Ovary (tissue), 9 donors: ENCODE data around the gene CLNK. TPM values are rescaled to one million over a fixed set of nuclear protein-coding genes. Genes with fewer than 3 reads are reported as not detected.

Experiments
- DNase-seq, 5 donors: peaks; one replicate each; pipeline ENCODE4 v3.0.0-alpha.2; 2019 to 2020
- H3K27ac ChIP-seq, 2 donors: fragments of 200-600 bp; one replicate each; pipeline versions ENCODE4 v1.5.1 to v1.8.0; 2019 to 2022
- H3K27me3 ChIP-seq: fragments of 200-600 bp; one replicate; pipeline ENCODE4 v1.8.0; 2022
- H3K36me3 ChIP-seq: fragments of 200-600 bp; sonication (generic); one replicate; pipeline ENCODE4 v1.5.1; 2019
- H3K4me1 ChIP-seq: one replicate; pipeline ENCODE4 v1.8.1; 2013; ENCODE audit warnings: mild to moderate bottlenecking, moderate library complexity; ENCODE audit not compliant: insufficient read depth
- H3K4me3 ChIP-seq: fragments of 200-600 bp; sonication (generic); one replicate; pipeline ENCODE4 v1.5.1; 2017
- H3K9me3 ChIP-seq, 2 donors: fragments of 200-600 bp in 1 of 2; sonication (generic) in 1 of 2; one replicate each; pipeline versions ENCODE4 v1.5.1 to v1.8.1; 2013 to 2019; ENCODE audit warnings: mild to moderate bottlenecking in 1 of 2, moderate library complexity in 1 of 2
- EP300 ChIP-seq: sonication (generic); formaldehyde crosslinking; IDR thresholded peaks from one replicate; pipeline ENCODE4 v1.6.1; 2017; ENCODE audit warnings: antibody characterized with exemption
- POLR2A ChIP-seq: fragments of 450-650 bp; IDR thresholded peaks from one replicate; pipeline ENCODE4 v1.6.1; 2017; ENCODE audit warnings: antibody characterized with exemption, mild to moderate bottlenecking, moderate library complexity
- WGBS, 3 donors: extraction: QIAGEN DNeasy Blood & Tissue Kit in 1 of 3; methylation state at CpG; one replicate each; pipeline versions ENCODE4 v1.1.5 to v1.1.7; 2013 to 2017; 5-methylcytosine and 5-hydroxymethylcytosine counted together
- intact Hi-C, 4 donors: fragments of 100-400 bp; cut with DNase I; formaldehyde crosslinking; loops; one replicate each; pipeline versions ENCODE4 v1.11.0 to v1.15.1; 2022 to 2023
- polyA plus RNA-seq, 2 donors: library from polyadenylated mRNA; stranded (reverse); fragments of 200-250 nt in 1 of 2; fragments of 350-450 nt in 1 of 2; fragmentation: Illumina TruSeq in 1 of 2; extraction: RNeasy Lipid Tissue Mini Kit (QIAGEN cat#74804) in 1 of 2; gene quantifications; one replicate each; pipeline ENCODE4 v1.2.3, GENCODE V29; 2013 to 2014
- total RNA-seq, 7 donors: library from RNA; depleted of rRNA in 2 of 7; stranded (reverse); fragments of >200 nt in 2 of 7; fragmentation: NEBNext Ultra II Directional in 3 of 7; extraction: Animal tissue kit (Norgen Biotek cat#: 25700) in 3 of 7; gene quantifications; one replicate each; pipeline versions ENCODE4 v1.1.0 to v1.2.4, GENCODE V29; 2016 to 2023
- TF ChIP-seq, protein P1 (sequence below), 3 donors: fragments of 450-650 bp in 2 of 3; fragments of 200-600 bp in 1 of 3; IDR thresholded peaks; one replicate each; pipeline versions ENCODE4 v1.5.1 to v1.8.0; 2016 to 2022; ENCODE audit warnings: antibody characterized with exemption in 3 of 3, mild to moderate bottlenecking in 1 of 3
- donor health status: DM: no; HTN: no; CAD: no; lungs with moderate emphysema.
- donor health status: DM: no; HTN: no; CAD: no.
- donor health status: Bipolar disorder and iron deficiency.
- donor health status: DM: yes; HTN: yes; CAD: no.
- donor health status: DM: no; HTN: no; CAD: no.
- donor health status: DM: yes; HTN: yes; CAD: no.

CLNK gene
- total and polyA plus RNA-seq, 9 donors, result 0.10 to 0.23 (median 0.22) TPM; not detected in 6

DNA sequence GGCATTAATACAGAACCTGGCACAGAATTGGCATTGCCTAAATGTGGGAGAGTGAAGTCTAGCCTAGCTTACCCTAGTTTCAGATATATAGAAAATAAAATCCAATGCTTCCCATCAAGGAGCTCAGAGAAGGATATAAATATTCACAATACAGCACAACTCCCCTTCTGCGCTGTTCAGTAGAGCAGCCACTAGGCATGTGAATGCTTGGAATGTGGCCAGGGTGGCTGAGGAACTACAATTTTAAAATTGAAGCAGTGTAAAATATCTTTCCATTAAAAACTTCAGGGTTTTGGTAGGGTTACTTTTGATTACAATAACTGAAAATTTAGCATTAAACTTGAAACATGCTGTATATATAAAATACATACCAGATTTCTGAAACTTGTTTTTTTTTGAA lies 246.8 kb downstream of the CLNK start:
- no peaks in the 10 kb centered on the region for H3K36me3 ChIP-seq
- no peak for DNase-seq
- no peaks in the 10 kb centered on the region for H3K27me3 ChIP-seq
- 43 to 83% (median 81%) methylated on average over 1 of the region's 1 CpG for WGBS, 3 donors
- TF ChIP-seq EP300 (no peak), POLR2A (no peak)
- TF ChIP-seq, protein P1, sequence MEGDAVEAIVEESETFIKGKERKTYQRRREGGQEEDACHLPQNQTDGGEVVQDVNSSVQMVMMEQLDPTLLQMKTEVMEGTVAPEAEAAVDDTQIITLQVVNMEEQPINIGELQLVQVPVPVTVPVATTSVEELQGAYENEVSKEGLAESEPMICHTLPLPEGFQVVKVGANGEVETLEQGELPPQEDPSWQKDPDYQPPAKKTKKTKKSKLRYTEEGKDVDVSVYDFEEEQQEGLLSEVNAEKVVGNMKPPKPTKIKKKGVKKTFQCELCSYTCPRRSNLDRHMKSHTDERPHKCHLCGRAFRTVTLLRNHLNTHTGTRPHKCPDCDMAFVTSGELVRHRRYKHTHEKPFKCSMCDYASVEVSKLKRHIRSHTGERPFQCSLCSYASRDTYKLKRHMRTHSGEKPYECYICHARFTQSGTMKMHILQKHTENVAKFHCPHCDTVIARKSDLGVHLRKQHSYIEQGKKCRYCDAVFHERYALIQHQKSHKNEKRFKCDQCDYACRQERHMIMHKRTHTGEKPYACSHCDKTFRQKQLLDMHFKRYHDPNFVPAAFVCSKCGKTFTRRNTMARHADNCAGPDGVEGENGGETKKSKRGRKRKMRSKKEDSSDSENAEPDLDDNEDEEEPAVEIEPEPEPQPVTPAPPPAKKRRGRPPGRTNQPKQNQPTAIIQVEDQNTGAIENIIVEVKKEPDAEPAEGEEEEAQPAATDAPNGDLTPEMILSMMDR (IDR thresholded peaks at IDR 0.05), result no peak
- peaks cover 2% of the 10 kb centered on the region for H3K4me1 ChIP-seq
- intact Hi-C loops, result no loop called here
- no peak overlapping the region for H3K27ac ChIP-seq
- no peak overlapping the region for H3K4me3 ChIP-seq
- no peaks in the 10 kb centered on the region for H3K9me3 ChIP-seq

Other genes with a start within 250 kb of the CLNK start
- 10 to 100 TPM; 11.8 to 42.1 (median 31.1) TPM for gene ZNF518B, start 227.3 kb downstream of the CLNK start, total RNA-seq
- gene ZNF518B, start 227.3 kb downstream of the CLNK start, polyA plus RNA-seq, result 10 to 100 TPM; 10.2 to 15.6 TPM